Measurements from ENCODE around the gene TMEM255B.

Gene TMEM255B

DNA sequence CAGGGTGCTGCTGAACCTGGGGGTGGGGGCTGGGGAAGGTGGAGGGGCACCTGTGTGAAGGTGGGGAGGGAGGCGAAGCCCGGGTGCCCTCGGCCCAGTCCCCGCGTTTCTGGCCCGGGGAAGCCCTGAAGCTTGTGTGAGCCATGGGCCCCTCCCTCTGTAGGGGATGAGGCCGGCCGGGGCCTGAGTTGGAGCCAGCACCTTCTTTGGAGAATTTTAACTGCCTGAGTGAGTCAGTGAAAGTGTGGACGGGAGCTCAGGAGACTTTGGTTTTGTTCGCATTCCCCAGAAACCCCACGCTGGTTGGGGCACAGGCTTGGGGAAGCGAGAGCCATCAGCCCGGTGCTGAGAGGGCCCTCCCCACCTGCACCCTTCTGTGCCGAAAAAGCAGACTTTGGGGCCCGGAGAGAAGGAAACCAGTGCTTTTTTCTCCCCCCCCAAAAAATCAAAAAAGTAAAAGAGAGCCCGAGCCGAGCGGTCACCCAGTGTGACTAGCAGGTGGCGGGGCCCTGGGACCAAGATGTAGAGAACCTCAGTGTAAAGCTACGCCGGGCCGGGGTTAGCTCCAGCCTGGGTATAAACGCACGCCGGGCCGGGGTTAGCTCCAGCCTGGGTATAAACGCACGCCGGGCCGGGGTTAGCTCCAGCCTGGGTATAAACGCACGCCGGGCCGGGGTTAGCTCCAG, 45.1 kb downstream of the TMEM255B start:
- no peak for DNase-seq (ENCODE audit: low spot score)

- DNase-seq (ENCODE audit: low spot score) = no peak
These were observed 45.8 kb downstream of the TMEM255B start for GRCh38 chr13:113804703-113805430.

- DNase-seq (ENCODE audit: low spot score) = no peak
These were observed 46.5 kb downstream of the TMEM255B start for GRCh38 chr13:113805431-113806103.

- no peak for DNase-seq (ENCODE audit: low spot score)
These were observed 47.1 kb downstream of the TMEM255B start for GRCh38 chr13:113806104-113806471.

- no peak for DNase-seq (ENCODE audit: low spot score)
These were observed 47.5 kb downstream of the TMEM255B start for GRCh38 chr13:113806526-113806925.

GRCh38 chr13:113808058-113808834, 49.2 kb downstream of the TMEM255B start:
- DNase-seq (ENCODE audit: low spot score) = no peak

- DNase-seq (ENCODE audit: low spot score) = no peak
These were observed 50.9 kb downstream of the TMEM255B start for GRCh38 chr13:113809934-113810333.

DNA sequence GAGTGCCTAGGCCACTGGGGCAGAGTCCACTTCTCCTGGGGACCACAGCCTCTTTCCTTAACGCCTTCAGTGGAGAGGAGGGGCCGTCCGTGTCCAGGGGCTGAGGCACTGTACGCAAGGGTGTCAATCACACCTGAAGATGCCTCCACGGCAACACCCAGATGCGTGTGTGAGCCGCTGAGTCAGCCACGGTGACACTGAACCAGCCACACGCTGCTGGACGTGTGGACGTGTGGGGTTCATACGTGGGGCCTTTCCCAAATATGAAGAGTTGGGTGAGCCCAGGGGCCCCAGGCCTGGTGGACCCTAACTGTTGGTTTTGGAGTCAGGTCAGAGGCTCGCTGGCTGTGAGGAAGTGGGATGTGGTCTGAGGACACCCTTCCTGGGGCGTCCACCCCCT, 51.6 kb downstream of the TMEM255B start:
- no peak for DNase-seq (ENCODE audit: low spot score)

- no peak for DNase-seq (ENCODE audit: low spot score)
These were observed 52.3 kb downstream of the TMEM255B start for GRCh38 chr13:113811081-113811928.

- DNase-seq (ENCODE audit: low spot score) = no peak
These were observed 53.4 kb downstream of the TMEM255B start for GRCh38 chr13:113812178-113813040.

GRCh38 chr13:113813070-113813748, 54.2 kb downstream of the TMEM255B start:
- DNase-seq (ENCODE audit: low spot score) = no peak

DNA sequence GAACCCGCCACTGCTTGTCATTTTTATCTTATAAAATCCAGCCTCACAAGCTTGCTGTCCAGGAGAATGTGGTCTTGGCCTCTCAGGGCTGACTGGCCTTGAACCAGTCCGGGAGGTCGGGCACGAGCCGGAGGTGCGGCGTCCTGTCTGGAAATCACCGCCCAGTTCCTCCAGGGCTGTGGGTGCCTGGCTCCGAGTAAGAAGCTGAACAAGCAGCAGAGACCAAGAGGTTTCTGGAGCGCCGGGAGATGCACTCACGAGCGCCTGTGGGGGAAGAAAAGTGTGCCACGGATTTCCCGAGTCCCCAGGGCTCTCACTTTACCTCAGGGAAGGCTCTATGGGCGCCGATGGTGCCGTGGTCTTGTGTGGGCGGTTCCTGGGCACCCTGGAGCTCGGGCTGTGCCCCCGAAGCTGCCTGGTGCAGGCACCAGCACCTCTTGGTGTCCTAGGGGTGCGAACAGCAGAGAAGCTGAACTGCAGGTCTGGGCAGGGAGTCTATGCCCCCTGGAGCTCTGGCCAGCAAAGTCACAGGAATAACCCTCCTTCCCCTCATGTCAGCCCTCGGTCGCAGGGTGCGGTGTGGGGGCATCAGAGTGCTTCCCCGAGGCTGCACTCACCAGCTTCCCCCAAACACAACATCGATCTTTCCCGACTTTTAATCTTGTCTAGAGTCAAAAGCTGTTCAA, 54.9 kb downstream of the TMEM255B start:
- DNase-seq (ENCODE audit: low spot score) = no peak

- no peak for DNase-seq (ENCODE audit: low spot score)
These were observed 55.4 kb downstream of the TMEM255B start for GRCh38 chr13:113814435-113814821.

- no peak for DNase-seq (ENCODE audit: low spot score)
These were observed 56.4 kb downstream of the TMEM255B start for GRCh38 chr13:113815151-113816058.

DNA sequence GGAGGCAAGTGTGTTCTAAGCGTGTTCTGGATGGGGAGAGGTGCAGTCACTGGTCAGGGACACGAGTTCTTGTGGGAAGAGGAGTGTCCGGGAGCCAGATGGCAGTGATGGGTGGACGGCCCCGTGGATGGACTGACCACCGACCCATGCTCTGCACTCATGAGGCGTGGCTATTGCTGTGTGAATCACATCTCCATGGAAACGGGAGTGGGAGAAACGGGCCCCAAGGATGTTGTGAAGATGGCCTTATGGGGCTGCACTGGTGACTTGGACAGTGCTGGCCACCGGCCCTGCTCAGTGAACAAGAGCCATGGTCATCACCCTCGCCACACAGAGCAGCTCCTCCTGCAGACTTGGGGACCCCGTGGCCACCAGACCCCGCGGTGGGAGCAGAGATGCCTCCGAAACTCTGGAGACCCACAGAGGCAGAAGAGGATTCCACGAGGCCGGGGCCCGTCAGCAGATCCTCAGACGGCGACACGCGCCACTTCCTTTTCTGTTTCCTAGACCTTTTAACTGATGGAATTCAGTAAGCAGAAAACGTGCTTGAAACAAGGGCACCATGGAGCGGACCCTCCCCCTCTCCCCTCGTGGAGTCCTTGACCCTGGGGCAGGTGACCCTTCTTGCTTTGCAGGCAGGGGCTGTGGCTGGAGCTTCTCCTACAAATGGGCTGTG, 57.4 kb downstream of the TMEM255B start:
- DNase-seq (ENCODE audit: low spot score) = no peak

DNA sequence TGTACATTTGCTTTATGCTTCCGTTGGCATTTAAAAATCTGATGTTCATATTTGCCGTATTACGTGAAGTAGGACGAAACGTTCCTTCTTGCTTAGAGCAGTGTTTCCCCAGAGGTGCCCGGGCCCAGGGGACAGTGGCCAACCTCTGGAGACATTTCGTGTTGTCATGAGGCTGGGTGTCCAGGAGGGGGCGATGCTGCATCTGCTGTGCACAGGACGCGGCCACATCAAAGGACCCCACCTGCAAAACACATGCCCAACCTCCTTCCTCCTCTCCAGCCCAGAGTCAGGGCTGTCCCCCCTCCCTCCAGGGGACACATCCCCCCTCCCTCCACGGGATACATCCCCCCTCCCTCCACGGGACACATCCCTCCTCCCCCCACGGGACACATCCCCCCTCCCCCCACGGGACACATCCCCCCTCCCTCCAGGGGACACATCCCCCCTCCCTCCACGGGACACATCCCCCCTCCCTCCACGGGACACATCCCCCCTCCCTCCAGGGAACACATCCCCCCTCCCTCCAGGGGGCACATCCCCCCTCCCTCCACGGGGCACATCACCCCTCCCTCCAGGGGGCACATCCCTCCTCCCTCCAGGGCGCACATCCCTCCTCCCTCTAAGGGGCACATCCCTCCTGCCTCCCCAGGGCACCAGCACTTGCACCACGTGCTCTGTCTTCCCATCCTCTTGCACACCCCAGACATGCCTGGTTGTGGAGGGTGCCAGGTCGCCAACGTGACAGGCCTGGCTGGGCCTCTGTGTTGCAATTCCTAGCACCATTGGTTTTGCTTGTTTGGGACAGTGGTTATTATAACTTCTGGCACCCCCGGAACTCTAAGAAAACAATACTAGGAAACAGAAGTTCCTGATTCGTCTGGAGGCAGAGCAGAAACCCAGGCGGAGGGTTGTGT, 58.2 kb downstream of the TMEM255B start:
- DNase-seq (ENCODE audit: low spot score) = peak; percentile 87
